GM12891 (cell line): ENCODE data around the gene ZNF69.

Source experiments
- POLR2A ChIP-seq: IDR thresholded peaks from 2 replicates; pipeline ENCODE4 v1.6.1; 2011; ENCODE audit warnings: low read depth, low read length, control low read depth
- POLR2AphosphoS5 ChIP-seq: IDR thresholded peaks from 2 replicates; pipeline ENCODE4 v1.6.1; 2011; ENCODE audit warnings: low read depth, low read length, control low read depth
- TAF1 ChIP-seq: IDR thresholded peaks from 2 replicates; pipeline ENCODE4 v1.6.1; 2011; ENCODE audit warnings: low read depth, low read length, control low read depth

DNA sequence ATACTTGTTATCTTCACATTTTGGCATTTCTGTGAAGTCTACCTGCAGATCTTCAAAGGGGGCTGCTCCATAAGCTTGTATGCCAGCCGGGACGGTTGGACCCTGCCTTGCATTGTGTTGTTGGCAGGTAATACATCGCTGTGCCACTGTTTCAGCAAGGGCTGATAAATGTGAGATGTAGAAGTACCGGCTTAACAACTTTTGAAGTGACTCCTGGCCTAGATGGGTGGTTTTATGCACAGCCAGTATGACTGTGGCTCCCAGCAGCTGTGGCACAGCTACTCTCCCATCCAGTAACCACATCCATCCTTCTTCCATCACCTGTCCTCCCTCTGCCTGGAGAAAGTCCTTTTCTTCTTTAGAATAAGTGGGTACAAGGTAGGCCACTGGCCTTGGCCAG lies 57.1 kb downstream of the ZNF69 start:
- no peak for TF ChIP-seq TAF1
- no peak for TF ChIP-seq POLR2AphosphoS5
- no peak for TF ChIP-seq POLR2A
